Measurements from ENCODE around the gene HTR3E.

HTR3E gene

DNA sequence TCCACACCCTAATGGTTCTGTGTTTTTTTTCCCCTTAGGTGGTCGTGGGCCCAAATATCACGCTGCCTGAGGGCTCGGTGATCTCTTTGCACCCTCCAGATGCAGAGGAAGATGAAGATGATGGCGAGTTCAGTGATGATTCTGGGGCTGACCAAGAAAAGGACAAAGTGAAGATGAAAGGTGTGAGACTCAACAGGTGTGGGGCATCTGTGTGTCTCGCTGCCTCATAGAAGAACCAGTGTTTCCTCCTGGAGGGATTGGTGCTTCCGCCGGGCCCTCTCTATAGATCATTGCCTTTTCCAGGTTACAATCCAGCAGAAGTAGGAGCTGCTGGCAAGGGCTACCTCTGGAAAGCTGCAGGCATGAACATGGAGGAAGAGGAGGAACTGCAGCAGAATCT is 45.3 kb downstream of the HTR3E start:
- H3F3A ChIP-seq (ENCODE audit: insufficient read depth, low read length) = no peaks in the 10 kb centered on the region
- H3K4me3 ChIP-seq (ENCODE audit: low read length) = no peak overlapping the region
- H3K4me2 ChIP-seq (ENCODE audit: low read depth, low read length) = no peak overlapping the region
- TF ChIP-seq, protein P1, sequence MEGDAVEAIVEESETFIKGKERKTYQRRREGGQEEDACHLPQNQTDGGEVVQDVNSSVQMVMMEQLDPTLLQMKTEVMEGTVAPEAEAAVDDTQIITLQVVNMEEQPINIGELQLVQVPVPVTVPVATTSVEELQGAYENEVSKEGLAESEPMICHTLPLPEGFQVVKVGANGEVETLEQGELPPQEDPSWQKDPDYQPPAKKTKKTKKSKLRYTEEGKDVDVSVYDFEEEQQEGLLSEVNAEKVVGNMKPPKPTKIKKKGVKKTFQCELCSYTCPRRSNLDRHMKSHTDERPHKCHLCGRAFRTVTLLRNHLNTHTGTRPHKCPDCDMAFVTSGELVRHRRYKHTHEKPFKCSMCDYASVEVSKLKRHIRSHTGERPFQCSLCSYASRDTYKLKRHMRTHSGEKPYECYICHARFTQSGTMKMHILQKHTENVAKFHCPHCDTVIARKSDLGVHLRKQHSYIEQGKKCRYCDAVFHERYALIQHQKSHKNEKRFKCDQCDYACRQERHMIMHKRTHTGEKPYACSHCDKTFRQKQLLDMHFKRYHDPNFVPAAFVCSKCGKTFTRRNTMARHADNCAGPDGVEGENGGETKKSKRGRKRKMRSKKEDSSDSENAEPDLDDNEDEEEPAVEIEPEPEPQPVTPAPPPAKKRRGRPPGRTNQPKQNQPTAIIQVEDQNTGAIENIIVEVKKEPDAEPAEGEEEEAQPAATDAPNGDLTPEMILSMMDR (IDR thresholded peaks at IDR 0.05; ENCODE audit: low read length) = no peak
- TF ChIP-seq EZH2 (optimal IDR thresholded peaks at IDR 0.05; ENCODE audit: low read depth, low read length) (no peak), EZH2phosphoT487 (IDR thresholded peaks at IDR 0.05; ENCODE audit: low read length) (no peak)
- H3K27ac ChIP-seq (ENCODE audit: low read length) = no peak overlapping the region
- no peaks in the 10 kb centered on the region for H3K9me3 ChIP-seq (replicated peaks; ENCODE audit: insufficient read depth, low read length)
- no peaks in the 10 kb centered on the region for H3K27me3 ChIP-seq (replicated peaks; ENCODE audit: insufficient read depth, low read length)
- H3K36me3 ChIP-seq (replicated peaks; ENCODE audit: insufficient read depth, low read length) = peaks cover 31% of the 10 kb centered on the region
- no peaks in the 10 kb centered on the region for H3K9me2 ChIP-seq (replicated peaks; ENCODE audit: insufficient read depth, low read length)
- H3K9ac ChIP-seq (ENCODE audit: low read length) = no peak overlapping the region
- H2AFZ ChIP-seq (ENCODE audit: low read length) = no peak overlapping the region
- peaks cover 32% of the 10 kb centered on the region for H3K79me2 ChIP-seq (ENCODE audit: low read length)
- no peaks in the 10 kb centered on the region for H3K4me1 ChIP-seq (ENCODE audit: low read length)
- no peak for DNase-seq
- no peaks in the 10 kb centered on the region for H4K20me1 ChIP-seq (ENCODE audit: insufficient read depth, low read length)

DNA sequence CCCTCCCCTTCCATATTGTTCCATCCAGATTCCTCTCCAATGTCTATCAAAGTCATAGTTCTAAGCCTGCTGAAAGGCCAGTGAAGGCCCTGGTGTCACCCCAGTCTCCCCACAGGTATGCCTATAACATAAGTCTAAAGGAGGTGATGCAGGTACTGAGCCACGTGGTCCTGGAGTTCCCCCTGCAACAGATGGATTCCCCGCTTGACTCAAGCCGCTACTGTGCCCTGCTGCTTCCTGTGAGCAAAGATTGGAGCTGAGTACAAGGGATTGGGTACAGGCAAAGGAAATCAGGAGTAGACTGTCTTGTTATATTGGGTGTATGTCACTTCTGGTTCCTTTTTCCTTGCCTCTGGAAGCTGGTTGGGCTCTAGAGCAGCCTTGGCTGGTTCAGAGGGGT is 46.5 kb downstream of the HTR3E start:
- DNase-seq = no peak
- Histone ChIP-seq H2AFZ (ENCODE audit: low read length) (no peak overlapping the region), H4K20me1 (ENCODE audit: insufficient read depth, low read length) (no peaks in the 10 kb centered on the region), H3K9me2 (replicated peaks; ENCODE audit: insufficient read depth, low read length) (no peaks in the 10 kb centered on the region), H3K79me2 (ENCODE audit: low read length) (peaks cover 21% of the 10 kb centered on the region), H3K9ac (ENCODE audit: low read length) (no peak overlapping the region), H3K27ac (ENCODE audit: low read length) (no peak overlapping the region), H3K9me3 (replicated peaks; ENCODE audit: insufficient read depth, low read length) (no peaks in the 10 kb centered on the region), H3K4me2 (ENCODE audit: low read depth, low read length) (no peak overlapping the region), H3K27me3 (replicated peaks; ENCODE audit: insufficient read depth, low read length) (no peaks in the 10 kb centered on the region), H3K4me1 (ENCODE audit: low read length) (no peaks in the 10 kb centered on the region), H3F3A (ENCODE audit: insufficient read depth, low read length) (no peaks in the 10 kb centered on the region), H3K4me3 (ENCODE audit: low read length) (no peak overlapping the region), H3K36me3 (replicated peaks; ENCODE audit: insufficient read depth, low read length) (peaks cover 25% of the 10 kb centered on the region)
- TF ChIP-seq EZH2phosphoT487 (IDR thresholded peaks at IDR 0.05; ENCODE audit: low read length) (no peak), EZH2 (optimal IDR thresholded peaks at IDR 0.05; ENCODE audit: low read depth, low read length) (no peak)
- TF ChIP-seq, protein P1 (IDR thresholded peaks at IDR 0.05; ENCODE audit: low read length) = no peak

DNA sequence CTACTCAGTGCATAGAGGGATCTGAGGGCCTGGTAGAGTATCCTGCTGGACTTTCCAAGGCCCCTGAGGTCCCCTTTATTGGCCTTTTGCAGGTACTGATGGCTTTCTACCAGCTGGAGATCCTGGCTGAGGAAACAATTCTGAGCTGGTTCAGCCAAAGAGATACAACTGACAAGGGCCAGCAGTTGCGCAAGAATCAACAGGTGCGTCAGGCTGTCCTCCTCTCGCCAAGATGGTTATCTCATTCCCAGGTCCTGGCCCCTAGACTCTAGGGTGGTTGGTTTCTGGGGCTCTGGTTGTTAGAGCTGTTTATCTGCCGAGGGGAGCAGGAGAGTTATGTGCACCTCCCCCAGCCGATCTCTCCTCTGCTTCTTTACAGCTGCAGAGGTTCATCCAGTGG is 47.6 kb downstream of the HTR3E start:
- Histone ChIP-seq H3K27ac (ENCODE audit: low read length) (no peak overlapping the region), H3K27me3 (replicated peaks; ENCODE audit: insufficient read depth, low read length) (no peaks in the 10 kb centered on the region), H3K4me3 (ENCODE audit: low read length) (no peak overlapping the region), H3K9me3 (replicated peaks; ENCODE audit: insufficient read depth, low read length) (no peaks in the 10 kb centered on the region), H3K9me2 (replicated peaks; ENCODE audit: insufficient read depth, low read length) (no peaks in the 10 kb centered on the region), H3K4me2 (ENCODE audit: low read depth, low read length) (no peak overlapping the region), H3K4me1 (ENCODE audit: low read length) (no peaks in the 10 kb centered on the region), H2AFZ (ENCODE audit: low read length) (no peak overlapping the region), H3K79me2 (ENCODE audit: low read length) (peaks cover 15% of the 10 kb centered on the region), H3K36me3 (replicated peaks; ENCODE audit: insufficient read depth, low read length) (peaks cover 25% of the 10 kb centered on the region), H4K20me1 (ENCODE audit: insufficient read depth, low read length) (no peaks in the 10 kb centered on the region), H3K9ac (ENCODE audit: low read length) (no peak overlapping the region), H3F3A (ENCODE audit: insufficient read depth, low read length) (no peaks in the 10 kb centered on the region)
- DNase-seq = no peak
- no peak for TF ChIP-seq EZH2phosphoT487 (IDR thresholded peaks at IDR 0.05; ENCODE audit: low read length)
- TF ChIP-seq, protein P1 (IDR thresholded peaks at IDR 0.05; ENCODE audit: low read length) = no peak
- no peak for TF ChIP-seq EZH2 (optimal IDR thresholded peaks at IDR 0.05; ENCODE audit: low read depth, low read length)
